ENCODE results near the gene TMTC3.

Gene TMTC3

DNA sequence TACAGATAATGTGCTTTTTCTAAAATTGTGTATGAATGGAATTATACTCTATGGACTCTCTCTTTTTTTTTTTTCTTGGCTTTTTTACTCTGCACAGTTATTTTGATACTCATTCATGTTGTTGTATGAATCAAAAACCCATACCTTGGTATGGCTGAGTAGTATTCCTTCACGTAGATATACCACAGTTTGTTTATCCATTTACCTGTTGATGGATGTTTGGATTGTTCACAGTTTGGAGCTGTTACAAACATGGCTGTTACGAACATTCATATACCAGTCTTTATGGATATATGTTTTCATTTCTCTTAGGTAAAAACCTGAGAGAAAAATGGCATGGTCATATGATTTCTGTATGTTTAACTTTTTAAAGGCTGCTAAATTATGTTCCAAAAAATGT lies 43.2 kb downstream of the TMTC3 start:
- Histone ChIP-seq H3K4me2 (ENCODE audit: low read depth, low read length, poor library complexity, severe bottlenecking) (no peak overlapping the region), H3K27ac (ENCODE audit: low read depth, low read length) (no peak overlapping the region), H3K27me3 (ENCODE audit: low read length) (no peaks in the 10 kb centered on the region), H3K9me3 (ENCODE audit: insufficient read depth, low read length) (no peaks in the 10 kb centered on the region), H3K79me2 (ENCODE audit: insufficient read depth, low read length) (no peaks in the 10 kb centered on the region), H3K4me3 (ENCODE audit: insufficient read depth, low read length, poor library complexity, severe bottlenecking) (no peak overlapping the region), H3K9ac (ENCODE audit: low read length) (no peak overlapping the region), H3K9me2 (replicated peaks; ENCODE audit: insufficient read depth, low read length) (no peaks in the 10 kb centered on the region), H2AFZ (ENCODE audit: low read depth, low read length, severe bottlenecking) (no peak overlapping the region), H3F3A (ENCODE audit: insufficient read depth) (no peaks in the 10 kb centered on the region), H3K36me3 (ENCODE audit: low read length) (no peaks in the 10 kb centered on the region), H4K20me1 (ENCODE audit: low read depth, low read length) (no peaks in the 10 kb centered on the region)
- TF ChIP-seq, protein P1, sequence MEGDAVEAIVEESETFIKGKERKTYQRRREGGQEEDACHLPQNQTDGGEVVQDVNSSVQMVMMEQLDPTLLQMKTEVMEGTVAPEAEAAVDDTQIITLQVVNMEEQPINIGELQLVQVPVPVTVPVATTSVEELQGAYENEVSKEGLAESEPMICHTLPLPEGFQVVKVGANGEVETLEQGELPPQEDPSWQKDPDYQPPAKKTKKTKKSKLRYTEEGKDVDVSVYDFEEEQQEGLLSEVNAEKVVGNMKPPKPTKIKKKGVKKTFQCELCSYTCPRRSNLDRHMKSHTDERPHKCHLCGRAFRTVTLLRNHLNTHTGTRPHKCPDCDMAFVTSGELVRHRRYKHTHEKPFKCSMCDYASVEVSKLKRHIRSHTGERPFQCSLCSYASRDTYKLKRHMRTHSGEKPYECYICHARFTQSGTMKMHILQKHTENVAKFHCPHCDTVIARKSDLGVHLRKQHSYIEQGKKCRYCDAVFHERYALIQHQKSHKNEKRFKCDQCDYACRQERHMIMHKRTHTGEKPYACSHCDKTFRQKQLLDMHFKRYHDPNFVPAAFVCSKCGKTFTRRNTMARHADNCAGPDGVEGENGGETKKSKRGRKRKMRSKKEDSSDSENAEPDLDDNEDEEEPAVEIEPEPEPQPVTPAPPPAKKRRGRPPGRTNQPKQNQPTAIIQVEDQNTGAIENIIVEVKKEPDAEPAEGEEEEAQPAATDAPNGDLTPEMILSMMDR (IDR thresholded peaks at IDR 0.05; ENCODE audit: insufficient read depth, low read length, poor library complexity, severe bottlenecking): no peak
- no peak for TF ChIP-seq EZH2phosphoT487 (conservative IDR thresholded peaks at IDR 0.05; ENCODE audit: low read length)

DNA sequence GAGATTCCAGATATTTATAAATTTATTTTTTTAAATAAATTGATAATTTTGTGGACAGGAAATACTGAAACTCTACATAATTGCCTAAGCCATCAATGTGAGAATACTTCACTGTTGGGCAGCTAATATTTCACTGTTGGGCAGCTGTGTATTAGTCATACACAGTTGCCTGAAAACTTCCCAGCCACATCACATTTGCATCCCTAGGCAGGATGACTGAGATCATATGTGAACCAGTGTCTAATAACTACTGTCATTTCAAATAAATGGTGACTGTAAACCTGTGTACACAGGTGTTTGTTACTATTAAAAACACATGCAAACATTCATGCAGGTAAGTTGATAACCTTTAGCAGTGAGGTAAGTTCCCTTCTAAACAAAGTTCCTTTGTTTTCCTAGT lies 43.9 kb downstream of the TMTC3 start:
- no peaks in the 10 kb centered on the region; the same call in 1 of the 2 replicates for H3K36me3 ChIP-seq (ENCODE audit: low read length)
- H3K9ac ChIP-seq (ENCODE audit: low read length): no peak overlapping the region
- H3K27ac ChIP-seq (ENCODE audit: low read depth, low read length): no peak overlapping the region
- no peak overlapping the region for H3K4me2 ChIP-seq (ENCODE audit: low read depth, low read length, poor library complexity, severe bottlenecking)
- H4K20me1 ChIP-seq (ENCODE audit: low read depth, low read length): no peaks in the 10 kb centered on the region
- H3F3A ChIP-seq (ENCODE audit: insufficient read depth): no peaks in the 10 kb centered on the region
- no peak overlapping the region for H2AFZ ChIP-seq (ENCODE audit: low read depth, low read length, severe bottlenecking)
- no peak overlapping the region for H3K4me3 ChIP-seq (ENCODE audit: insufficient read depth, low read length, poor library complexity, severe bottlenecking)
- no peaks in the 10 kb centered on the region for H3K9me3 ChIP-seq (ENCODE audit: insufficient read depth, low read length)
- H3K27me3 ChIP-seq (ENCODE audit: low read length): no peaks in the 10 kb centered on the region
- no peak for TF ChIP-seq EZH2phosphoT487 (conservative IDR thresholded peaks at IDR 0.05; ENCODE audit: low read length)
- TF ChIP-seq, protein P1 (IDR thresholded peaks at IDR 0.05; ENCODE audit: insufficient read depth, low read length, poor library complexity, severe bottlenecking): no peak
- H3K79me2 ChIP-seq (ENCODE audit: insufficient read depth, low read length): no peaks in the 10 kb centered on the region
- H3K9me2 ChIP-seq (replicated peaks; ENCODE audit: insufficient read depth, low read length): no peaks in the 10 kb centered on the region

DNA sequence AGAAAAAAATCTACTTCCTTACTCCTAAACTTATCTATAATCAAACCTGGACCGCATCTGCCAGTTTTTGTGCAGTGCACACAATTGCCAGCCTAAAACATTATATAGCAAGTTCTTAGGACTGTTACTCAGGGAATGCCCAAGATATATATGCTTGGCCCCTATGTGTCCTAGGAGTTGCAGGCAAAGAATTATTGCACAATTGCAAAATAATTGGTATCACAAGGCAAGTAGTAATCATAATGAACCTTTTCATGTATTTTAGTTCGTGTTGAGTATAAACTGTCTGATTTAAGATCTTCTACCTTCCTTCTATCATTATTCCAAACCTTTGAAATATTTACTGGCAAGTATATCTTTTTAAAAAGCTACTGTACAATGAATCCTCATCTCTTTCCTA lies 45.5 kb downstream of the TMTC3 start:
- no peaks in the 10 kb centered on the region for H4K20me1 ChIP-seq (ENCODE audit: low read depth, low read length)
- H2AFZ ChIP-seq (ENCODE audit: low read depth, low read length, severe bottlenecking): no peak overlapping the region
- no peaks in the 10 kb centered on the region for H3K9me2 ChIP-seq (replicated peaks; ENCODE audit: insufficient read depth, low read length)
- no peaks in the 10 kb centered on the region; the same call in 1 of the 2 replicates for H3K36me3 ChIP-seq (ENCODE audit: low read length)
- no peaks in the 10 kb centered on the region for H3K79me2 ChIP-seq (ENCODE audit: insufficient read depth, low read length)
- H3K4me3 ChIP-seq (ENCODE audit: insufficient read depth, low read length, poor library complexity, severe bottlenecking): no peak overlapping the region
- H3K4me2 ChIP-seq (ENCODE audit: low read depth, low read length, poor library complexity, severe bottlenecking): no peak overlapping the region
- H3K9me3 ChIP-seq (ENCODE audit: insufficient read depth, low read length): no peaks in the 10 kb centered on the region
- no peaks in the 10 kb centered on the region for H3K27me3 ChIP-seq (ENCODE audit: low read length)
- no peak overlapping the region for H3K9ac ChIP-seq (ENCODE audit: low read length)
- TF ChIP-seq, protein P1 (IDR thresholded peaks at IDR 0.05; ENCODE audit: insufficient read depth, low read length, poor library complexity, severe bottlenecking): no peak
- no peak for TF ChIP-seq EZH2phosphoT487 (conservative IDR thresholded peaks at IDR 0.05; ENCODE audit: low read length)
- H3F3A ChIP-seq (ENCODE audit: insufficient read depth): no peaks in the 10 kb centered on the region
- no peak overlapping the region for H3K27ac ChIP-seq (ENCODE audit: low read depth, low read length)

Measured in SU-DHL-6 (cell line).